ENCODE data around the gene PPP1R11.

DNA sequence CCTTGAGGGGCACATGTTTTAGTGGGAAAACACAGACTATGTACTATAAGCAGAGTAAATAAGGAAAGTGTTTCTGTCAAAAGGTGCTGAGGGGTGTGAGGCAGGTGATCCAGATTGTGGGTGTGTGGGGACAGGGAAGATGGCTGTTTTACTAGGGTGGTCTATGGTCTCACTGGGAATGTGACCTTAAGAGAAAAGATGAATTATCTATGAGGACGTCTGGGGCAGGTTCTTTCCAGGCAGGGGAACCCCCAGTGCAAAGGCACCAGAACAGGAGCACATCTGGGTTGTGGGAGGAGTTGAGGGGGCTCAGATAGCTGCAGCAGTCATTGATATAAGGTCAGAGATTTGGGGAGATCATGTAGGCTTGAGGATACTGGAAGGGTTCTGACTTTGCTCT is 24.1 kb upstream of the PPP1R11 start:
- TF ChIP-seq POLR2A (IDR thresholded peaks at IDR 0.05) (no peak), CTCF (IDR thresholded peaks at IDR 0.05) (no peak)
